Measurements from ENCODE around the gene PTGES3.
"Not testable (repeated sequence)": the region's sequence is repeated elsewhere in the genome, so short reads cannot be mapped to it uniquely, and the experiment has no call there.

Gene PTGES3

GRCh38 chr12:56688129-56688845 lies at the start of gene PTGES3:
Gene PTGES3 (minus strand): TSS chr12:56688284. CDS start chr12:56687999, 285 bp downstream.
- FAIRE-seq (peak; percentile 74), DNase-seq (ENCODE audit: insufficient read length, low spot score) (peak; percentile 96)

- FAIRE-seq: no peak
- DNase-seq (ENCODE audit: insufficient read length, low spot score): no peak
These were observed 40.2 kb upstream of the PTGES3 start for GRCh38 chr12:56728139-56728861.

- not testable (repeated sequence) for FAIRE-seq; DNase-seq (ENCODE audit: insufficient read length, low spot score)
These were observed 38.2 kb upstream of the PTGES3 start for GRCh38 chr12:56726196-56726675.

GRCh38 chr12:56725723-56726102 lies 37.6 kb upstream of the PTGES3 start:
- DNase-seq (ENCODE audit: insufficient read length, low spot score): no peak
- no peak for FAIRE-seq

GRCh38 chr12:56724972-56725722 lies 37.1 kb upstream of the PTGES3 start, which contains the start of gene NACA:
Gene NACA (minus strand): TSS chr12:56725299. CDS start chr12:56724521, 778 bp downstream.
- DNase-seq (ENCODE audit: insufficient read length, low spot score) (peak; percentile 99), FAIRE-seq (peak; percentile 76)

GRCh38 chr12:56724701-56724971 lies 36.6 kb upstream of the PTGES3 start:
- DNase-seq (ENCODE audit: insufficient read length, low spot score): no peak
- FAIRE-seq: no peak

GRCh38 chr12:56723889-56724700 lies 36.0 kb upstream of the PTGES3 start:
- FAIRE-seq: no peak

GRCh38 chr12:56723352-56723751 lies 35.3 kb upstream of the PTGES3 start:
- FAIRE-seq (no peak), DNase-seq (ENCODE audit: insufficient read length, low spot score) (no peak)

More at GRCh38 chr12:56723889-56724700, 36.0 kb upstream of the PTGES3 start:
- DNase-seq (ENCODE audit: insufficient read length, low spot score): no peak

GRCh38 chr12:56722832-56723231 lies 34.7 kb upstream of the PTGES3 start:
- FAIRE-seq: no peak

GRCh38 chr12:56721721-56722120 lies 33.6 kb upstream of the PTGES3 start:
- no peak for DNase-seq (ENCODE audit: insufficient read length, low spot score)
- FAIRE-seq: no peak

More at GRCh38 chr12:56722832-56723231, 34.7 kb upstream of the PTGES3 start:
- DNase-seq (ENCODE audit: insufficient read length, low spot score): no peak

- no peak for FAIRE-seq
- DNase-seq (ENCODE audit: insufficient read length, low spot score): no peak
These were observed 33.1 kb upstream of the PTGES3 start for GRCh38 chr12:56721216-56721615.

GRCh38 chr12:56720731-56721151 lies 32.7 kb upstream of the PTGES3 start:
- no peak for FAIRE-seq

GRCh38 chr12:56719056-56719455 lies 31.0 kb upstream of the PTGES3 start:
- FAIRE-seq (no peak), DNase-seq (ENCODE audit: insufficient read length, low spot score) (no peak)

More at GRCh38 chr12:56720731-56721151, 32.7 kb upstream of the PTGES3 start:
- no peak for DNase-seq (ENCODE audit: insufficient read length, low spot score)

GRCh38 chr12:56718636-56719035 lies 30.6 kb upstream of the PTGES3 start:
- FAIRE-seq: no peak
- DNase-seq (ENCODE audit: insufficient read length, low spot score): no peak

- FAIRE-seq: no peak
- no peak for DNase-seq (ENCODE audit: insufficient read length, low spot score)
These were observed 30.1 kb upstream of the PTGES3 start for GRCh38 chr12:56718149-56718548.

GRCh38 chr12:56716933-56717880 lies 29.1 kb upstream of the PTGES3 start:
- no peak for FAIRE-seq
- no peak for DNase-seq (ENCODE audit: insufficient read length, low spot score)

GRCh38 chr12:56716458-56716857 lies 28.4 kb upstream of the PTGES3 start:
- no peak for DNase-seq (ENCODE audit: insufficient read length, low spot score)
- FAIRE-seq: no peak

GRCh38 chr12:56715798-56716197 lies 27.7 kb upstream of the PTGES3 start:
- FAIRE-seq: no peak
- no peak for DNase-seq (ENCODE audit: insufficient read length, low spot score)

GRCh38 chr12:56714431-56714929 lies 26.4 kb upstream of the PTGES3 start:
- DNase-seq (ENCODE audit: insufficient read length, low spot score): no peak
- FAIRE-seq: no peak

All from HTR-8/SVneo (cell line).